MM.1S (cell line): ENCODE results near the gene CDC40.

Source experiments
- EZH2 ChIP-seq: fragments of 300-600 bp; sonication (generic); optimal IDR thresholded peaks from 2 replicates; pipeline ENCODE3; 2017; ENCODE audit warnings: low read depth, mild to moderate bottlenecking, antibody characterized with exemption, low read length, mixed read lengths
- TF ChIP-seq, protein P1 (sequence below): fragments of 300-600 bp; sonication (generic); IDR thresholded peaks from 2 replicates; pipeline ENCODE4 v1.5.1; 2016; ENCODE audit warnings: antibody characterized with exemption, low read length, mixed read lengths

GRCh38 chr6:110181131-110182030 lies 1.2 kb downstream of the CDC40 start:
- no peak for TF ChIP-seq EZH2
- TF ChIP-seq, protein P1, sequence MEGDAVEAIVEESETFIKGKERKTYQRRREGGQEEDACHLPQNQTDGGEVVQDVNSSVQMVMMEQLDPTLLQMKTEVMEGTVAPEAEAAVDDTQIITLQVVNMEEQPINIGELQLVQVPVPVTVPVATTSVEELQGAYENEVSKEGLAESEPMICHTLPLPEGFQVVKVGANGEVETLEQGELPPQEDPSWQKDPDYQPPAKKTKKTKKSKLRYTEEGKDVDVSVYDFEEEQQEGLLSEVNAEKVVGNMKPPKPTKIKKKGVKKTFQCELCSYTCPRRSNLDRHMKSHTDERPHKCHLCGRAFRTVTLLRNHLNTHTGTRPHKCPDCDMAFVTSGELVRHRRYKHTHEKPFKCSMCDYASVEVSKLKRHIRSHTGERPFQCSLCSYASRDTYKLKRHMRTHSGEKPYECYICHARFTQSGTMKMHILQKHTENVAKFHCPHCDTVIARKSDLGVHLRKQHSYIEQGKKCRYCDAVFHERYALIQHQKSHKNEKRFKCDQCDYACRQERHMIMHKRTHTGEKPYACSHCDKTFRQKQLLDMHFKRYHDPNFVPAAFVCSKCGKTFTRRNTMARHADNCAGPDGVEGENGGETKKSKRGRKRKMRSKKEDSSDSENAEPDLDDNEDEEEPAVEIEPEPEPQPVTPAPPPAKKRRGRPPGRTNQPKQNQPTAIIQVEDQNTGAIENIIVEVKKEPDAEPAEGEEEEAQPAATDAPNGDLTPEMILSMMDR, result no peak
